SK-N-SH treated with all-trans-retinoic acid at 6 μM for 48 hours (cell line): Measurements from ENCODE around the gene ZNF346.

Source experiments
- ARNTL ChIP-seq: fragments of 450-650 bp; formaldehyde crosslinking; IDR thresholded peaks from 2 replicates; pipeline ENCODE4 v1.5.0; 2020; ENCODE audit warnings: low read depth, mild to moderate bottlenecking, moderate library complexity, borderline replicate concordance
- CSDC2 ChIP-seq: fragments of 250-450 bp; sonication (Bioruptor Pico); IDR thresholded peaks from 2 replicates; pipeline ENCODE4 v1.5.0; 2020; ENCODE audit warnings: mild to moderate bottlenecking, moderate library complexity
- PPARA ChIP-seq: fragments of 250-450 bp; sonication (Bioruptor Pico); IDR thresholded peaks from 2 replicates; pipeline ENCODE4 v1.5.0; 2020; ENCODE audit warnings: mild to moderate bottlenecking, borderline replicate concordance
- RARB ChIP-seq: fragments of 250-450 bp; sonication (Bioruptor Pico); IDR thresholded peaks from 2 replicates; pipeline ENCODE4 v1.8.0; 2021; ENCODE audit warnings: mild to moderate bottlenecking, moderate library complexity
- ZFP3 ChIP-seq: fragments of 250-450 bp; sonication (Bioruptor Pico); IDR thresholded peaks from 2 replicates; pipeline ENCODE4 v1.5.0; 2020; ENCODE audit warnings: mild to moderate bottlenecking, moderate library complexity
- TF ChIP-seq, protein P1 (sequence below): fragments of 250-450 bp; sonication (Bioruptor Pico); IDR thresholded peaks from 2 replicates; pipeline ENCODE4 v1.8.0; 2020; ENCODE audit warnings: mild to moderate bottlenecking, moderate library complexity, borderline replicate concordance

DNA sequence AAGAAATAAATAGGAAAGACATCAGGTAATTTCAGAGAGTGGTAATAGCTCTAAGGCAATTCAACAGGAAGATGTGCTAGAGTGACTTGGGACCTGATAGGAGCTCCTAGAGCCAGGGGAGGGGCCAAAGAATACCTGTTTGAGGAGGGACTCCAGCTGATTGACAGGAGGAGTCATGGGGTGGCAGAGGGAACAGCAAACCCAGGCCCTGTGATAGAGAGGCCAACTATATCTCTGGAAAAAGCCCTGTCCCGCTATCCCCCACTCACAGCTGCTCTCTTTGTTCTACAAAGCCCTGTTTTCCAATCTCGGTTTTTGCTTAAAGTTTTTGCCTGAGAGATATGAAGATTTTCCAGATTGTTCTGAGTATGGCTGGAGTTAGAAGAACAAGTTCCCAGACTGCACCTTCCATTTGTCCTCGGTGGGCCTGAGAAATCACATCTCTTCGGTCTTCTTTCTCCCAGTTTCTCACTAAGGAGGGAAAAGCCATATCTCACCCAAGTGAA is 102.0 kb downstream of the ZNF346 start:
- TF ChIP-seq ARNTL (CRISPR knock-in tag) (no peak), PPARA (no peak), RARB (CRISPR knock-in tag) (no peak), ZFP3 (CRISPR knock-in tag) (no peak), CSDC2 (CRISPR knock-in tag) (no peak)
- TF ChIP-seq, protein P1, sequence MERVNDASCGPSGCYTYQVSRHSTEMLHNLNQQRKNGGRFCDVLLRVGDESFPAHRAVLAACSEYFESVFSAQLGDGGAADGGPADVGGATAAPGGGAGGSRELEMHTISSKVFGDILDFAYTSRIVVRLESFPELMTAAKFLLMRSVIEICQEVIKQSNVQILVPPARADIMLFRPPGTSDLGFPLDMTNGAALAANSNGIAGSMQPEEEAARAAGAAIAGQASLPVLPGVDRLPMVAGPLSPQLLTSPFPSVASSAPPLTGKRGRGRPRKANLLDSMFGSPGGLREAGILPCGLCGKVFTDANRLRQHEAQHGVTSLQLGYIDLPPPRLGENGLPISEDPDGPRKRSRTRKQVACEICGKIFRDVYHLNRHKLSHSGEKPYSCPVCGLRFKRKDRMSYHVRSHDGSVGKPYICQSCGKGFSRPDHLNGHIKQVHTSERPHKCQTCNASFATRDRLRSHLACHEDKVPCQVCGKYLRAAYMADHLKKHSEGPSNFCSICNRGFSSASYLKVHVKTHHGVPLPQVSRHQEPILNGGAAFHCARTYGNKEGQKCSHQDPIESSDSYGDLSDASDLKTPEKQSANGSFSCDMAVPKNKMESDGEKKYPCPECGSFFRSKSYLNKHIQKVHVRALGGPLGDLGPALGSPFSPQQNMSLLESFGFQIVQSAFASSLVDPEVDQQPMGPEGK (CRISPR knock-in tag): no peak
